Subcutaneous adipose tissue (tissue), 4 donors: Measurements from ENCODE around the gene OR3A2. TPM values are rescaled to one million over a fixed set of nuclear protein-coding genes. Genes with fewer than 3 reads are reported as not detected.

Experiments used
- CTCF ChIP-seq: fragments of 450-650 bp; IDR thresholded peaks from one replicate; pipeline ENCODE4 v1.5.1; 2016; ENCODE audit warnings: low read depth, mild to moderate bottlenecking, control low read depth, antibody characterized with exemption, moderate library complexity
- total RNA-seq, 4 donors: library from RNA; depleted of rRNA; stranded (reverse); fragments of >200 nt; gene quantifications; one replicate each; pipeline ENCODE4 v1.1.0, GENCODE V29; 2016

Gene OR3A2
- total RNA-seq, 4 donors from 2014 or later = 1.7 TPM; not detected in 3

DNA sequence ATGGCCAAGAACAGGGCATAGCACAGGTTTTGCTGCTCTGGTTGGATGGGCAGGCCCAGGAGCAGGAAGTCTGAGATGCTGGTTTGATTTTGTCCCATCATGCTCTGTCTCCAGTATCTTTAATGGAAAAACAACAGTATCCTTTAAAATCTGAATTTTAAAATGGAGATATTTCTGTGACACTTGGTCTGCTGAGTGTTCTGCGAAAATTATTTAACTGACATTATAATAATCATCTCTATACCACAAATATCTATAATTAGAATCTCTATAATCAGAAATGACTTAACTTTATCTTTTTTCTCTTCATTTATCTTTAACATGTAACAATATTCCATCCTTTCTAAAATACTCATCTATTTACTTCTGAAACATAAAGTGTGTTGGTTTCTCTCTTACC lies 12.2 kb upstream of the OR3A2 start, which contains the start of gene OR1E1:
Gene OR1E1, minus strand, starts transcription at position 101 of the 400 bp plus-strand sequence. Its CDS starts 0 bp downstream, at position 101.
- no peak for TF ChIP-seq CTCF

GRCh38 chr17:3389791-3390190 lies 3.7 kb upstream of the OR3A2 start:
- TF ChIP-seq CTCF = no peak

- TF ChIP-seq CTCF = no peak
These were observed 4.2 kb downstream of the OR3A2 start for GRCh38 chr17:3381957-3382356.

- no peak for TF ChIP-seq CTCF
These were observed 7.8 kb downstream of the OR3A2 start for GRCh38 chr17:3378321-3378720.

GRCh38 chr17:3335876-3336275 lies 50.2 kb downstream of the OR3A2 start:
- no peak for TF ChIP-seq CTCF

- TF ChIP-seq CTCF = no peak
These were observed 67.8 kb downstream of the OR3A2 start for GRCh38 chr17:3318336-3318735.

DNA sequence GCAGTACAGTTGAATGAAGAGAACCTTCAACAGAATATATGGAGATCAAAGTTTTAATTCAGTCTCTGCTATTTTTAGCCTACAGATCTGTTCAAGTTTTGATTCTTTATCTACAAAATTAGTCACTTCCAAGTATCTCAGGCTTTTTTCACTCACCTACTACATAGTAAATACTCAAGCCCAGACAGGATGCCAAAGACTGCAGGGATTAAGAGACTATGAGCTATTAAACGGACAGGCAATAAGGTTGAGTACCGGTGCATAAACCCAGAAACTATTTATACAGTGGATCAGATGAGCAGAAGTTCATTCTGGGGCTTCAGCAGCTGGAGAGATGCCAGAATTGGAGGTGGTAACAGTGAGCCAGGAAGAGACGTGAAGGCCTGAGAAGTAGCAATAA lies 69.3 kb downstream of the OR3A2 start:
- no peak for TF ChIP-seq CTCF
